Keratinocyte (primary cell): ENCODE measurements around the gene LCMT1.

Experiments
- EZH2 ChIP-seq: IDR thresholded peaks from one replicate; pipeline ENCODE4 v1.6.1; 2012; ENCODE audit warnings: inconsistent platforms, mild to moderate bottlenecking, low read length, moderate library complexity
- TF ChIP-seq, protein P1 (sequence below), 3 experiments: IDR thresholded peaks in 1 of 3; conservative IDR thresholded peaks in 1 of 3; optimal IDR thresholded peaks in 1 of 3; 2 replicates in 2 of 3; 3 replicates in 1 of 3; pipeline versions ENCODE3 to v1.5.1; 2011; ENCODE audit warnings: low read length in 3 of 3, mild to moderate bottlenecking in 3 of 3, moderate library complexity in 2 of 3, control low read depth in 1 of 3, inconsistent platforms in 1 of 3; ENCODE audit not compliant: insufficient read depth in 2 of 3; ENCODE audit errors: extremely low read depth in 1 of 3

DNA sequence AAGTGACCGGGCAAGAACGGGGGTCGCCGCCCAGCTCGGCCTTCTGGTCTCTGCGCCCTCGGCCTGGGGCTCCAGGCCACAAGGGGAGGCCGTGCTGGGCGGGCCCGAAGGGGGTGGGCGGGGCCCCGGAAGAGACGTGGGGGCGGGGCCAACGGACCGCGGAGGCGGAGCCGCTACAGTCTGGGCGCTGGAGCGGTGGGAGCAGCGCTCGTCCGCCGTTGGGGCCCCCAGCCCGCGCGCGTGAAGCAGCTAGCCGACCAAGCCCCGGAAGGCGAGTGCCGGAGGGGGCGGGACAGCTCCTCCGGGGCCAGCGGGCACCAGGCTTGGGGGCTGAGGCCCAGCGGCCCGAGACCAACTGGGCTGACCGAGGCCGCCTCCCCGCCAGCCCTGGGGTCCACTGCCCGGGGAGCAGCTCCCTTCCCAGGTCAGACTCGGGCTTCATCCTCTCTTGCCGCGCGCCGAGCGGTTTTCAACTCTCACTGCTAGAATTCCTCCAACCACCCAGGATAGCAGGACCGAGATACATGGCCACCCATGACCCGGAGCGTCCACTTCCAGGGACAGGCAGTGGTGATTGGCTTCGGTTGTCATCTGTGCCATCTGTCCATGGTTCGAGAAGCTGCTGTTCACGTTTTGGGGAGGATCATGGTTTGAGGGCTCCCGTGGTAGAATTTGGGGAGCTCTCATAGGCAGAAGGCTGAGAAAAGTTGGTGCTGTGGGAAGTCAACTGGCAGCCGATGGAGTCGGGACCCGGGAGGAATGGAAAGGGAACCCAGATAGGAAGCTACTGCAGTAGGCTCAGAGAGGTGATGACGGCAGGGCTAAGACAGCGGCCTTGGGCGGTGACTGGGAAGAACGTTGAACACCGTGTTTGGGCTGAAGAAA lies 44.6 kb upstream of the LCMT1 start:
- TF ChIP-seq, protein P1, sequence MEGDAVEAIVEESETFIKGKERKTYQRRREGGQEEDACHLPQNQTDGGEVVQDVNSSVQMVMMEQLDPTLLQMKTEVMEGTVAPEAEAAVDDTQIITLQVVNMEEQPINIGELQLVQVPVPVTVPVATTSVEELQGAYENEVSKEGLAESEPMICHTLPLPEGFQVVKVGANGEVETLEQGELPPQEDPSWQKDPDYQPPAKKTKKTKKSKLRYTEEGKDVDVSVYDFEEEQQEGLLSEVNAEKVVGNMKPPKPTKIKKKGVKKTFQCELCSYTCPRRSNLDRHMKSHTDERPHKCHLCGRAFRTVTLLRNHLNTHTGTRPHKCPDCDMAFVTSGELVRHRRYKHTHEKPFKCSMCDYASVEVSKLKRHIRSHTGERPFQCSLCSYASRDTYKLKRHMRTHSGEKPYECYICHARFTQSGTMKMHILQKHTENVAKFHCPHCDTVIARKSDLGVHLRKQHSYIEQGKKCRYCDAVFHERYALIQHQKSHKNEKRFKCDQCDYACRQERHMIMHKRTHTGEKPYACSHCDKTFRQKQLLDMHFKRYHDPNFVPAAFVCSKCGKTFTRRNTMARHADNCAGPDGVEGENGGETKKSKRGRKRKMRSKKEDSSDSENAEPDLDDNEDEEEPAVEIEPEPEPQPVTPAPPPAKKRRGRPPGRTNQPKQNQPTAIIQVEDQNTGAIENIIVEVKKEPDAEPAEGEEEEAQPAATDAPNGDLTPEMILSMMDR (optimal IDR thresholded peaks at IDR 0.05 in 1 of 3, IDR thresholded peaks at IDR 0.05 in 1 of 3, conservative IDR thresholded peaks at IDR 0.05 in 1 of 3; ENCODE audit: extremely low read depth in 1 of 3, insufficient read depth in 2 of 3, low read length in 3 of 3) = no peak
- TF ChIP-seq EZH2 = no peak
